Coronary artery (tissue), 2 donors: ENCODE data around the gene PPP1R13L.

Experiments
- DNase-seq: peaks from one replicate; pipeline ENCODE4 v3.0.0-alpha.2; 2017; ENCODE audit warnings: low spot score
- H3K27ac ChIP-seq, 2 donors: fragments of 200-600 bp; sonication (generic); one replicate each; pipeline ENCODE4 v1.5.1; 2016 to 2019
- H3K4me3 ChIP-seq: fragments of 200-600 bp; sonication (generic); 2 replicates; pipeline ENCODE4 v1.5.1; 2016; ENCODE audit warnings: mild to moderate bottlenecking, moderate library complexity
- CTCF ChIP-seq: fragments of 200-600 bp; sonication (generic); IDR thresholded peaks from one replicate; pipeline ENCODE4 v1.5.1; 2019; ENCODE audit warnings: antibody characterized with exemption

The PPP1R13L gene

GRCh38 chr19:45352914-45353796 lies 51.7 kb downstream of the PPP1R13L start:
- DNase-seq = no peak
- no peak for TF ChIP-seq CTCF
- H3K4me3 ChIP-seq = no peak overlapping the region
- no peak overlapping the region for H3K27ac ChIP-seq

DNA sequence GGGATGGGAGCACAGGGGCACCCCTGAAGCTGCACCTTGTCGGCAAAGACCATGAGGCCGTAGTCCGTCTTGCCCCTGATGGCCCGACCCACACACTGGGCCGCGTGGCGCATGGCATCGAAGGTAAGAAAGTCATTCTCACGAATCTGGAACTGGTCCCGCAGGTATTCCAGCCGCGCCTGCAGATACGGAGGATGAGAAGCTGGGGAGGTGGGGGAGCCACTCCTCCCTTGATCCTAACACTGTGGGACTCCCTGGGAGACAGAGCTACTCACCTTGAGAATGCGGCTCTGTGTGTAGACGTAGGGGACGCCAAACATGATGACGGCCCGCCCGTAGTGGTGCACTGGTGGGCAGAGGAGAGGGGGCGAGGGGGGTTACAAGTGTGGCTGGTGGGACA lies 52.4 kb downstream of the PPP1R13L start:
- no peak for TF ChIP-seq CTCF
- no peak overlapping the region for H3K27ac ChIP-seq
- no peak overlapping the region for H3K4me3 ChIP-seq
- DNase-seq = no peak

DNA sequence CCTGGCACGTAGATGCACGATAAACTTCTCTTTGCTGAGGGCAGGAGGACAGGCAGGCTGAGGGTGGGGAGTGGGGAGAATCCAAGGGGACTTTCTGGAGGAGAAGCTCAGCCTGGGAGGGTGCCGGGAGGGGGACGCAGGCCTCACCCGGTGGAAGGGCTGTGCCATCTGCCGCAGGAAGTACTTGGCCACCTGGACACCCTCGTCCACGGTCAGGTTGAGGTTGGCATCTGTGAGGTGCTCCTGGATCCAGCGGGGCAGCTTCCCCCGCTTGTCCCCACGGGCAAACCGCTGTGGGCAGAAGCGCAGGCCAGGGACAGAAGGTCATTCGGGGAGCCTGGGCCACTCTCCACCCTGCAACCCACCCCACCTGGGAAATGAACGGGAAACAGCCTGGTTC lies 52.8 kb downstream of the PPP1R13L start:
- Histone ChIP-seq H3K4me3 (no peak overlapping the region), H3K27ac (no peak overlapping the region)
- DNase-seq = no peak
- no peak for TF ChIP-seq CTCF

DNA sequence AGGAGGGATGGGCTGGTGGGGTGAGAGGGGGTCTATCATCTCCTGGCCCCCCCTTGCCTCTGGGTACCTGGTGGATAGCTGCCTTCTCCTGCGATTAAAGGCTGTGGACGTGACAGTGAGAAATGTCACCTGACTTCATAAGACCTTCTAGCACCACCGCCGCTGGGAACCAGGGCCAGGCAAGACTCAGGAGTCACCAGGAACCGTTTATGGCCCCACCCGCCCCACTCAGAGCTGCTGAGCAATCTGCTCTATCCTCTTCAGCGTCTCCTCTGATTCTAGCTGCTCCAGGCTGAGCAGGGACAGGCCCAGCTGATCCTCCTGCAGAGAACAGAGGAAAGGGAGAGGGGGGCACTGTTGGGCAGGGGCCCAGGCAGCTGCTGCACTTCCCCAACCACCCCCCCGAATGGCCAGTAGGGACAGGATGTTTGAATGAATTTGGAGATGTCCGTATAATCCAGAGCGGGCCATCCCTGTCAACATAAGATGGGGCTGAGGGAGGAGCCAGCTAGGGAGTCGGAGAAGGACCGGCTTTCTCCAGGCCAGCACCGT lies 53.4 kb downstream of the PPP1R13L start:
- H3K27ac ChIP-seq = no peak overlapping the region
- DNase-seq = no peak
- no peak overlapping the region for H3K4me3 ChIP-seq
- TF ChIP-seq CTCF = no peak

DNA sequence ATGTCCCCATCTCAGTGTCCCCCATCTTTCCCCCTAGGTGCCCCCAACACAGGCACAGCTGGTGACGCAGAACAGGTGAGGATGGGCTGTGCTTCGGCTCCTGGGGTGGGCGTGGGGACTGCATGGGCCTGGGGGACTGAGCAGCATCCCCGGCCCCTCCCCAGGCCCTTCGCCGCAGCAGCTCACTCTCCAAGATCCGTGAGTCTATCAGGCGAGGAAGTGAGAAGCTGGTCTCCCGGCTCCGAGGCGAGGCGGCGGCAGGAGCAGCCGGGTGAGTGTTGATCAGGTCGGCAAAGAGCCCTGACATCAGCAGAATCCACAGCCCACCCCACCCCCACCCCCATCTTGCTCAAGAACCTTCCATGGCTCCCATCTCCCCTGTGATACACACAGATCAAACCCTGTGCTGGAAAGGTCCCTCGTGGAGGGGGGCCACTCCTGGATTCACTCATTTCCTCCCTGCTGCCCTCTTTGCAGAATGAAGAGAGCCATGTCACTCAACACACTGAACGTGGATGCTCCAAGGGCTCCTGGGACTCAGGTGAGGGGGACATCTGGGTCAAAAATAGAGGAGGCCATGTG lies 54.3 kb downstream of the PPP1R13L start:
- H3K27ac ChIP-seq = no peak overlapping the region
- TF ChIP-seq CTCF = no peak
- no peak for DNase-seq
- no peak overlapping the region for H3K4me3 ChIP-seq

DNA sequence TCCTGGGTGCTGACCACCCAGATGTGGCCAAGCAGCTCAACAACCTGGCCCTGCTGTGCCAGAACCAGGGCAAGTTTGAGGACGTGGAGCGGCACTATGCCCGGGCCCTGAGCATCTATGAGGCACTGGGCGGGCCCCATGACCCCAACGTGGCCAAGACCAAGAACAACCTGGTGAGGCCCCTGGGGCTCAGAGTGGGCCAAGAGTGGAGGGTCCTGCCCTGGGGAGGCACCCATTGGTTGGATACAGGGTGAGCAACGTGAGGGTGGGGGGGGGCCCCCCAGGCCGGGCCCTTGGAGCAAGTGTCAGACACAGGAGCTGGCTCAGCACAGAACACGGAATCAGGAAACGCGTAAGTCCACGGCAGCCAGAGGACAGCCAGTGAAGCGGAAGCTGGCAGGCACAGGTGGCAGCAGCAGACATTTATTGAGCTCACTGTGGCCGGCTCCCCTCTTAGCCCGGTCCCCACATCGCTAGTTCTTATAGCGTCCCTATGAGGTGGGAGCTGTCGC lies 55.4 kb downstream of the PPP1R13L start:
- no peak for DNase-seq
- no peak overlapping the region for H3K27ac ChIP-seq
- no peak for TF ChIP-seq CTCF
- no peak overlapping the region for H3K4me3 ChIP-seq
